H9 (cell line): ENCODE data around the gene PTPRH. TPM values are rescaled to one million over a fixed set of nuclear protein-coding genes. Genes with fewer than 3 reads are reported as not detected.

Experiments
- DNase-seq: peaks from one replicate; pipeline ENCODE4 v3.0.0-alpha.2; 2017
- H2AFZ ChIP-seq: one replicate; pipeline ENCODE4 v1.6.1; 2013; ENCODE audit warnings: mild to moderate bottlenecking, low read length, control low read depth, moderate library complexity
- H2AK5ac ChIP-seq: 2 replicates; pipeline ENCODE4 v1.6.1; 2013; ENCODE audit warnings: low read length, control low read depth, mixed read lengths; ENCODE audit not compliant: insufficient read length
- H2BK120ac ChIP-seq: one replicate; pipeline ENCODE4 v1.6.1; 2013; ENCODE audit warnings: low read depth, mild to moderate bottlenecking, low read length, control low read depth, inconsistent platforms; ENCODE audit not compliant: poor library complexity, severe bottlenecking
- H2BK12ac ChIP-seq: 2 replicates; pipeline ENCODE4 v1.6.1; 2013; ENCODE audit warnings: low read length, control low read depth, mixed read lengths, low read depth; ENCODE audit not compliant: insufficient read length
- H2BK15ac ChIP-seq: 2 replicates; pipeline ENCODE4 v1.6.1; 2013; ENCODE audit warnings: low read depth, low read length, control low read depth
- H2BK20ac ChIP-seq: one replicate; pipeline ENCODE4 v1.6.1; 2013; ENCODE audit warnings: low read depth, mild to moderate bottlenecking, low read length, control low read depth, inconsistent platforms; ENCODE audit not compliant: poor library complexity, severe bottlenecking
- H2BK5ac ChIP-seq: 2 replicates; pipeline ENCODE4 v1.6.1; 2013; ENCODE audit warnings: low read length, control low read depth, mixed read lengths; ENCODE audit not compliant: insufficient read length
- H3K14ac ChIP-seq: 2 replicates; pipeline ENCODE4 v1.6.1; 2013; ENCODE audit warnings: low read length, control low read depth; ENCODE audit not compliant: insufficient read depth
- H3K18ac ChIP-seq: 2 replicates; pipeline ENCODE4 v1.6.1; 2013; ENCODE audit warnings: low read depth, mild to moderate bottlenecking, mixed read lengths, low read length, control low read depth; ENCODE audit not compliant: insufficient read length
- H3K23ac ChIP-seq: 2 replicates; pipeline ENCODE4 v1.6.1; 2013; ENCODE audit warnings: low read length, control low read depth, mixed read lengths, low read depth; ENCODE audit not compliant: insufficient read length
- H3K23me2 ChIP-seq: 2 replicates; pipeline ENCODE4 v1.6.1; 2013; ENCODE audit warnings: low read depth, mild to moderate bottlenecking, mixed read lengths, low read length, control low read depth; ENCODE audit not compliant: insufficient read length, poor library complexity, severe bottlenecking
- H3K27ac ChIP-seq: 2 replicates; pipeline ENCODE4 v1.5.1; 2013; ENCODE audit warnings: low read length, control low read depth, mixed read lengths, low read depth; ENCODE audit not compliant: insufficient read length
- H3K27me3 ChIP-seq: 2 replicates; pipeline ENCODE4 v1.6.1; 2013; ENCODE audit warnings: low read length, control low read depth, inconsistent platforms; ENCODE audit not compliant: insufficient read depth
- H3K4ac ChIP-seq: 2 replicates; pipeline ENCODE4 v1.6.1; 2013; ENCODE audit warnings: low read depth, mild to moderate bottlenecking, control low read depth, inconsistent platforms, low read length, moderate library complexity
- H3K4me1 ChIP-seq: 2 replicates; pipeline ENCODE4 v1.6.1; 2013; ENCODE audit warnings: low read length, control low read depth, inconsistent platforms; ENCODE audit not compliant: insufficient read depth
- H3K4me2 ChIP-seq: 2 replicates; pipeline ENCODE4 v1.6.1; 2013; ENCODE audit warnings: low read length, control low read depth, mixed read lengths; ENCODE audit not compliant: insufficient read length, insufficient read depth
- H3K56ac ChIP-seq: 2 replicates; pipeline ENCODE4 v1.6.1; 2013; ENCODE audit warnings: low read depth, mild to moderate bottlenecking, mixed read lengths, low read length, control low read depth; ENCODE audit not compliant: insufficient read length
- H3K79me1 ChIP-seq: 2 replicates; pipeline ENCODE4 v1.6.1; 2013; ENCODE audit warnings: low read depth, mild to moderate bottlenecking, moderate library complexity, low read length, control low read depth, inconsistent platforms; ENCODE audit not compliant: insufficient read depth, poor library complexity, severe bottlenecking
- H3K79me2 ChIP-seq: 2 replicates; pipeline ENCODE4 v1.6.1; 2013; ENCODE audit warnings: low read length, control low read depth, inconsistent platforms; ENCODE audit not compliant: insufficient read depth
- H3K9ac ChIP-seq: 2 replicates; pipeline ENCODE4 v1.6.1; 2013; ENCODE audit warnings: low read length, control low read depth, mixed read lengths; ENCODE audit not compliant: insufficient read length; ENCODE audit errors: extremely low read depth
- H3K9me3 ChIP-seq: one replicate; pipeline ENCODE4 v1.6.1; 2013; ENCODE audit warnings: low read depth, low read length, inconsistent platforms; ENCODE audit not compliant: control insufficient read depth
- H3T11ph ChIP-seq: one replicate; pipeline ENCODE4 v1.6.1; 2013; ENCODE audit warnings: mild to moderate bottlenecking, low read length, control low read depth, inconsistent platforms
- H4K20me1 ChIP-seq: one replicate; pipeline ENCODE4 v1.6.1; 2013; ENCODE audit not compliant: control insufficient read depth, insufficient read length, insufficient read depth
- H4K5ac ChIP-seq: 2 replicates; pipeline ENCODE4 v1.6.1; 2013; ENCODE audit warnings: low read depth, mild to moderate bottlenecking, mixed read lengths, low read length, control low read depth; ENCODE audit not compliant: insufficient read length
- H4K8ac ChIP-seq: replicated peaks from 2 replicates; pipeline ENCODE4 v1.6.1; 2013; ENCODE audit warnings: low read length, control low read depth, mixed read lengths, low read depth; ENCODE audit not compliant: insufficient read length
- H4K91ac ChIP-seq: 2 replicates; pipeline ENCODE4 v1.6.1; 2013; ENCODE audit warnings: low read depth, mild to moderate bottlenecking, moderate library complexity, mixed read lengths, low read length, control low read depth; ENCODE audit not compliant: insufficient read length
- H3K27ac Mint-ChIP-seq, 3 experiments: 2 replicates in 2 of 3; 3 replicates in 1 of 3; pipeline ENCODE4 v1.8.0; 2020 to 2021; ENCODE audit warnings: mixed read lengths in 3 of 3, mild to moderate bottlenecking in 1 of 3, moderate library complexity in 1 of 3
- H3K27me3 Mint-ChIP-seq: 2 replicates; pipeline ENCODE4 v1.8.0; 2021; ENCODE audit warnings: low read depth, mild to moderate bottlenecking, moderate library complexity, mixed read lengths
- H3K36me3 Mint-ChIP-seq, 3 experiments: 2 replicates in 2 of 3; 3 replicates in 1 of 3; pipeline ENCODE4 v1.8.0; 2020 to 2021; ENCODE audit warnings: low read depth in 3 of 3, mixed read lengths in 3 of 3; ENCODE audit not compliant: insufficient read depth in 1 of 3
- H3K4me1 Mint-ChIP-seq, 2 experiments: 2 replicates each; pipeline ENCODE4 v1.8.0; 2020; ENCODE audit warnings: mixed read lengths in 2 of 2
- H3K4me3 Mint-ChIP-seq, 2 experiments: 2 replicates in 1 of 2; 3 replicates in 1 of 2; pipeline ENCODE4 v1.8.0; 2020 to 2021; ENCODE audit warnings: mild to moderate bottlenecking in 2 of 2, mixed read lengths in 2 of 2, moderate library complexity in 1 of 2
- H3K9me3 Mint-ChIP-seq, 2 experiments: 2 replicates in 1 of 2; 3 replicates in 1 of 2; pipeline ENCODE4 v1.8.0; 2020; ENCODE audit warnings: mild to moderate bottlenecking in 2 of 2, mixed read lengths in 2 of 2, moderate library complexity in 1 of 2
- CTCF ChIP-seq: fragments of 200-600 bp; sonication (generic); conservative IDR thresholded peaks from 3 replicates; pipeline ENCODE4 v1.8.0; 2021; ENCODE audit warnings: antibody characterized with exemption, mild to moderate bottlenecking
- whole genome bisulfite sequencing: extraction: QIAGEN DNeasy Blood & Tissue Kit; methylation state at CpG from one replicate; pipeline ENCODE4 v1.1.7; 2013; ENCODE audit warnings: missing lambda C conversion rate, low lambda C conversion rate, mixed read lengths; ENCODE audit not compliant: insufficient read length; ENCODE audit errors: extremely low coverage; 5-methylcytosine and 5-hydroxymethylcytosine counted together
- total RNA-seq: library from RNA; stranded (reverse); gene quantifications from 2 replicates; pipeline ENCODE4 v1.2.1, GENCODE V29; 2021

The PTPRH gene
- total RNA-seq, 1 experiment from 2014 or later, result 0.24 TPM

GRCh38 chr19:55258476-55258827 lies 49.2 kb upstream of the PTPRH start:
- Mint-ChIP-seq H3K9me3 (no peaks in the 10 kb centered on the region), H3K27me3 (no peaks in the 10 kb centered on the region; the same call in 1 of the 2 replicates), H3K27ac (no peak overlapping the region), H3K4me3 (peak overlapping the region; percentile 90 to 97), H3K4me1 (peaks cover 43 to 54% of the 10 kb centered on the region in 2 experiments), H3K36me3 (peaks cover 5 to 10% (median 9%) of the 10 kb centered on the region in 3 experiments)
- Histone ChIP-seq H2AFZ (no peak overlapping the region), H3K4ac (no peak overlapping the region), H2BK5ac (no peak overlapping the region), H3K27me3 (no peaks in the 10 kb centered on the region), H3K23me2 (peaks cover 9% of the 10 kb centered on the region), H3K4me2 (peak overlapping the region; percentile 80), H3K79me1 (peaks cover 16% of the 10 kb centered on the region), H3K9me3 (no peaks in the 10 kb centered on the region), H4K8ac (no peak overlapping the region), H3K9ac (peak overlapping the region; percentile 72), H4K91ac (no peak overlapping the region), H3K79me2 (peaks cover 39% of the 10 kb centered on the region; the same call in 1 of the 2 replicates), H2BK15ac (no peak overlapping the region), H3T11ph (no peak overlapping the region), H3K23ac (no peak overlapping the region), H3K18ac (peak overlapping the region; percentile 11), H4K20me1 (peaks cover 3% of the 10 kb centered on the region), H4K5ac (no peak overlapping the region), H2BK12ac (no peak overlapping the region), H2BK20ac (no peak overlapping the region), H2AK5ac (no peak overlapping the region), H3K14ac (peak overlapping the region; percentile 47; the same call in 1 of the 2 replicates), H2BK120ac (no peak overlapping the region), H3K27ac (no peak overlapping the region), H3K4me1 (peaks cover 12% of the 10 kb centered on the region; the same call in 1 of the 2 replicates), H3K56ac (no peak overlapping the region)
- TF ChIP-seq CTCF, result no peak
- WGBS, result no CpG with 5 or more reads among the region's 53 CpGs
- no peak for DNase-seq
